H1 (cell line): ENCODE data around the gene PRPF6. TPM values are rescaled to one million over a fixed set of nuclear protein-coding genes. Genes with fewer than 3 reads are reported as not detected.

Experiments
- CTCF ChIA-PET: fragments of 300-600 bp; sonication (Branson Sonifier 250); formaldehyde crosslinking; loops from one replicate; lab custom pipeline; 2021; ENCODE audit not compliant: partially characterized antibody; lab: Charles Lee
- POLR2A ChIA-PET: fragments of 300-600 bp; sonication (Branson Sonifier 250); formaldehyde crosslinking; loops from one replicate; lab custom pipeline; 2021; ENCODE audit warnings: inconsistent platforms; ENCODE audit not compliant: partially characterized antibody; lab: Charles Lee
- DNase-seq, 2 experiments: peaks; one replicate each; pipeline versions ENCODE4 v3.0.0 to v3.0.0-alpha.2; 2010 to 2022; ENCODE audit warnings: low spot score in 2 of 2, low read depth in 1 of 2, mixed read lengths in 1 of 2
- FAIRE-seq: peaks from 2 replicates; lab custom pipeline; 2011; peaks lifted over from hg19 to GRCh38; lab: Jason Lieb, UNC
- H2AFZ ChIP-seq: 2 replicates; pipeline ENCODE4 v1.8.1; 2012; ENCODE audit warnings: low read length, inconsistent platforms
- H2AK5ac ChIP-seq: 2 replicates; pipeline ENCODE4 v1.6.1; 2013; ENCODE audit warnings: low read depth, low read length
- H2BK120ac ChIP-seq: replicated peaks from 2 replicates; pipeline ENCODE3; 2013; ENCODE audit warnings: low read depth, low read length, inconsistent platforms
- H2BK12ac ChIP-seq: 2 replicates; pipeline ENCODE4 v1.6.1; 2013; ENCODE audit warnings: low read depth, low read length
- H2BK15ac ChIP-seq: 2 replicates; pipeline ENCODE4 v1.6.1; 2013; ENCODE audit warnings: low read length
- H2BK20ac ChIP-seq: 2 replicates; pipeline ENCODE4 v1.6.1; 2013; ENCODE audit warnings: low read length
- H2BK5ac ChIP-seq: 2 replicates; pipeline ENCODE4 v1.6.1; 2013; ENCODE audit warnings: low read depth, low read length
- H3K14ac ChIP-seq: 2 replicates; pipeline ENCODE4 v1.6.1; 2013; ENCODE audit warnings: inconsistent platforms; ENCODE audit not compliant: insufficient read length
- H3K18ac ChIP-seq: 2 replicates; pipeline ENCODE4 v1.6.1; 2013; ENCODE audit warnings: low read length; ENCODE audit errors: extremely low read depth
- H3K23ac ChIP-seq: 2 replicates; pipeline ENCODE4 v1.6.1; 2013; ENCODE audit warnings: inconsistent platforms; ENCODE audit not compliant: insufficient read length
- H3K23me2 ChIP-seq: 2 replicates; pipeline ENCODE4 v1.6.1; 2013; ENCODE audit warnings: low read depth, low read length
- H3K27ac ChIP-seq: 2 replicates; pipeline ENCODE4 v1.6.1; 2011; ENCODE audit warnings: low read depth, low read length, inconsistent platforms
- H3K27me3 ChIP-seq, 4 experiments: replicated peaks in 1 of 4; 1 replicate in 1 of 4; 2 replicates in 3 of 4; pipeline versions ENCODE4 v1.6.1 to v1.8.1; 2011 to 2013; ENCODE audit warnings: low read length in 3 of 4, mild to moderate bottlenecking in 3 of 4, inconsistent platforms in 2 of 4, mixed read lengths in 2 of 4, moderate library complexity in 1 of 4; ENCODE audit not compliant: control insufficient read depth in 3 of 4, insufficient read depth in 3 of 4; ENCODE audit errors: extremely low read depth in 1 of 4
- H3K36me3 ChIP-seq, 4 experiments: 2 replicates each; pipeline versions ENCODE4 v1.6.1 to v1.8.1; 2011 to 2013; ENCODE audit warnings: mild to moderate bottlenecking in 4 of 4, low read length in 3 of 4, moderate library complexity in 2 of 4, control low read depth in 1 of 4, inconsistent platforms in 1 of 4; ENCODE audit not compliant: insufficient read depth in 4 of 4, control insufficient read depth in 2 of 4
- H3K4ac ChIP-seq: replicated peaks from 2 replicates; pipeline ENCODE3; 2013; ENCODE audit warnings: low read length, low read depth, mixed read lengths, inconsistent platforms; ENCODE audit not compliant: insufficient read length
- H3K4me1 ChIP-seq, 4 experiments: replicated peaks in 1 of 4; 1 replicate in 1 of 4; 2 replicates in 3 of 4; pipeline versions ENCODE4 v1.6.1 to v1.8.1; 2011 to 2013; ENCODE audit warnings: low read length in 3 of 4, inconsistent platforms in 2 of 4, mixed read lengths in 1 of 4; ENCODE audit not compliant: insufficient read depth in 4 of 4, control insufficient read depth in 3 of 4
- H3K4me2 ChIP-seq, 2 experiments: 2 replicates each; pipeline versions ENCODE4 v1.6.1 to v1.8.1; 2011 to 2013; ENCODE audit warnings: low read depth in 2 of 2, low read length in 2 of 2, control low read depth in 1 of 2, inconsistent platforms in 1 of 2, mild to moderate bottlenecking in 1 of 2; ENCODE audit not compliant: insufficient read depth in 1 of 2
- H3K4me3 ChIP-seq, 4 experiments: fragments of 200-600, 300-600 bp in 1 of 4; sonication (generic), shearing (Covaris generic), sonication (Bioruptor Twin) in 1 of 4; 2 replicates each; pipeline versions ENCODE4 v1.5.1 to v1.8.1; 2011 to 2016; ENCODE audit warnings: low read length in 4 of 4, low read depth in 3 of 4, control low read depth in 2 of 4, inconsistent platforms in 2 of 4, mild to moderate bottlenecking in 2 of 4, mixed read lengths in 1 of 4, moderate library complexity in 1 of 4; ENCODE audit not compliant: insufficient read depth in 2 of 4; ENCODE audit errors: extremely low read depth in 1 of 4
- H3K56ac ChIP-seq: replicated peaks from 2 replicates; pipeline ENCODE3; 2013; ENCODE audit warnings: low read depth, mild to moderate bottlenecking, mixed read lengths, low read length, inconsistent platforms; ENCODE audit not compliant: insufficient read length
- H3K79me1 ChIP-seq: 2 replicates; pipeline ENCODE4 v1.6.1; 2013; ENCODE audit warnings: low read depth, low read length, control low read depth
- H3K79me2 ChIP-seq, 2 experiments: 2 replicates each; pipeline versions ENCODE4 v1.6.1 to v1.8.1; 2012 to 2013; ENCODE audit warnings: low read length in 2 of 2, mild to moderate bottlenecking in 2 of 2, inconsistent platforms in 1 of 2; ENCODE audit not compliant: insufficient read depth in 2 of 2, control insufficient read depth in 1 of 2
- H3K9ac ChIP-seq, 4 experiments: replicated peaks in 1 of 4; 1 replicate in 1 of 4; 2 replicates in 3 of 4; pipeline versions ENCODE4 v1.6.1 to v1.8.1; 2011 to 2013; ENCODE audit warnings: low read depth in 3 of 4, low read length in 3 of 4, control low read depth in 2 of 4, mild to moderate bottlenecking in 2 of 4, moderate library complexity in 2 of 4, inconsistent platforms in 1 of 4; ENCODE audit errors: extremely low read depth in 1 of 4
- H3K9me3 ChIP-seq, 2 experiments: 2 replicates each; pipeline versions ENCODE4 v1.6.1 to v1.8.1; 2012 to 2013; ENCODE audit warnings: mild to moderate bottlenecking in 2 of 2, moderate library complexity in 2 of 2, control low read depth in 1 of 2, inconsistent platforms in 1 of 2, low read depth in 1 of 2, low read length in 1 of 2, mixed read lengths in 1 of 2; ENCODE audit not compliant: insufficient read depth in 2 of 2
- H4K20me1 ChIP-seq, 2 experiments: replicated peaks in 1 of 2; 2 replicates each; pipeline versions ENCODE3 to v1.8.1; 2011 to 2013; ENCODE audit warnings: inconsistent platforms in 2 of 2, low read length in 2 of 2, mild to moderate bottlenecking in 1 of 2; ENCODE audit not compliant: insufficient read depth in 2 of 2, control insufficient read depth in 1 of 2
- H4K5ac ChIP-seq: 2 replicates; pipeline ENCODE4 v1.6.1; 2013; ENCODE audit warnings: low read length, low read depth, mixed read lengths, inconsistent platforms; ENCODE audit not compliant: insufficient read length
- H4K8ac ChIP-seq: 2 replicates; pipeline ENCODE4 v1.8.0; 2013; ENCODE audit warnings: mild to moderate bottlenecking, moderate library complexity, low read length, inconsistent platforms; ENCODE audit not compliant: insufficient read depth; ENCODE audit errors: extremely low read depth
- H4K91ac ChIP-seq: replicated peaks from 2 replicates; pipeline ENCODE3; 2013; ENCODE audit warnings: low read length, mixed read lengths, inconsistent platforms; ENCODE audit not compliant: insufficient read length
- BCL11A ChIP-seq, 2 experiments: IDR thresholded peaks; one replicate each; pipeline ENCODE4 v1.6.1; 2011; ENCODE audit warnings: low read depth in 2 of 2, low read length in 2 of 2, mild to moderate bottlenecking in 2 of 2
- BRCA1 ChIP-seq: IDR thresholded peaks from 2 replicates; pipeline ENCODE4 v1.6.1; 2012; ENCODE audit warnings: low read depth, low read length, improper control_type of control experiment
- CHD1 ChIP-seq: IDR thresholded peaks from 2 replicates; pipeline ENCODE4 v1.6.1; 2012; ENCODE audit warnings: low read depth, low read length, improper control_type of control experiment
- FOSL1 ChIP-seq: IDR thresholded peaks from 2 replicates; pipeline ENCODE4 v1.6.1; 2011; ENCODE audit warnings: mild to moderate bottlenecking, low read depth, low read length, moderate library complexity; ENCODE audit not compliant: insufficient read depth
- HDAC6 ChIP-seq: IDR thresholded peaks from one replicate; pipeline ENCODE4 v1.7.1; 2012; ENCODE audit warnings: low read depth, mild to moderate bottlenecking, inconsistent platforms, low read length, moderate library complexity
- MAFK ChIP-seq: IDR thresholded peaks from 2 replicates; pipeline ENCODE4 v1.6.1; 2012; ENCODE audit warnings: low read depth, mild to moderate bottlenecking, improper control_type of control experiment, low read length
- TAF7 ChIP-seq: optimal IDR thresholded peaks from 2 replicates; pipeline ENCODE3; 2011; ENCODE audit warnings: low read depth, mild to moderate bottlenecking, inconsistent platforms, low read length, moderate library complexity, borderline replicate concordance
- TCF12 ChIP-seq: IDR thresholded peaks from 2 replicates; pipeline ENCODE4 v1.6.1; 2011; ENCODE audit warnings: low read depth, mild to moderate bottlenecking, low read length
- WGBS, 2 experiments: shearing (Covaris generic) in 1 of 2; methylation state at CpG; one replicate each; pipeline versions ENCODE4 v1.1.6 to v1.1.7; 2013 to 2015; ENCODE audit warnings: low lambda C conversion rate in 2 of 2, mixed read lengths in 2 of 2, inconsistent platforms in 1 of 2, low coverage in 1 of 2, missing lambda C conversion rate in 1 of 2; ENCODE audit not compliant: insufficient replicate concordance in 2 of 2, insufficient coverage in 1 of 2, insufficient read length in 1 of 2; ENCODE audit errors: extremely low coverage in 1 of 2, missing lambda C conversion rate in 1 of 2; 5-methylcytosine and 5-hydroxymethylcytosine counted together
- polyA plus RNA-seq, 7 experiments: library from polyadenylated mRNA; depleted of rRNA in 3 of 7; stranded (reverse) in 5 of 7; unstranded in 2 of 7; fragments of >200 nt in 5 of 7; fragments of 200-250 nt in 2 of 7; gene quantifications; 1 replicate in 5 of 7; 2 replicates in 1 of 7; 4 replicates in 1 of 7; pipeline versions ENCODE4 v1.2.1 to v1.2.3, GENCODE V29; 2011 to 2013; ENCODE audit warnings: missing spikeins in 2 of 7, mixed read lengths in 2 of 7
- total RNA-seq: library from RNA; stranded (reverse); fragmentation: NEBNext Ultra II Directional; extraction: Animal tissue kit (Norgen Biotek cat#: 25700); gene quantifications from 2 replicates; pipeline ENCODE4 v1.2.1, GENCODE V29; 2021

PRPF6 gene
- total and polyA plus RNA-seq, 2 of the 8 experiments (the other 6 are each of a cell fraction or from before 2014, with no cell fraction given): 27.9 to 76.9 TPM

DNA sequence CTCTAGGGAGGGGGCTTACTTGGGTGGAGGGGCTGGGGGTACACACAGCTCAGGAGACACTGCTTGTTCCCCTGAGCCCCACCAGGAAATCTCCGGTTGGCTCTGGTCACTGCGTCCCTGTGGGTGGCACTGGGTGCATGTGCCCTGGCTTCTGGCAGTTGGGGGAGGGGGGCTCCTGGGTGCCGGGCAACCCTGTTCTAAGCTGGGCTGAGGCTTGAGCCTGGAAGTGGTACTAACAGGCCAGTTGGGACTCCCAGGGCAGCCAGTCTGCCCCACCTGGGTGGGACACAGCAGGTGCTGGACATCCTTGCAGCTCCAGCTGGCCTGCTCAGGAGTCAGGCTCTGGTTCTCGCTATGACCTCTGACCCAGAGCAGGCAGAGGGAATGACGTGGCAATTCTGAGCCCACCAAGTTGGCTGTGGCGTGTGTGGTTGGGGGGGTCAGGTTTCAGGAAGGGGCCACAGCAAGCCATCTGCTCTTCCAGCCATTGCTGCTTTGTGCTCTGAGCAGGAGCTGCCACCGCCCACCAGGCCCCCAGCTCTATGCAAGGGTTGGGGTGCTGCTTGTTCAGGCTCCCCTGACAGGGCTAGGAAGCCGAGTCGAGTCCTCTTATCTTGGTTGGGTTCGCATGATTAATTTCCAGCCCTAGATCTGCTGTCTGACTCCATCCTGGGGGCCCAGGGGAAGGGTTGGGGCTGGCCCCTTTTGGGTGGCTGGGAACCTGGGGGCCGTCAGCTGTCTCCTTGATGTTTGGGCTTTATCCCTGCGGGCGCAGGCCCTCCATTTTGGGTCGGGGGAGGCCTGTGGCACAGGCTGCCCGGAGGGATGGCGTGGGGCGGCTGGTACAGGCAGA, 55.6 kb downstream of the PRPF6 start:
- TF ChIP-seq BCL11A (IDR thresholded peaks at IDR 0.05; ENCODE audit: low read depth in 2 of 2, low read length in 2 of 2): no peak
- no peak for TF ChIP-seq TAF7
- TF ChIP-seq BRCA1: no peak
- no peak for TF ChIP-seq MAFK
- no peak for TF ChIP-seq TCF12
- no peak for TF ChIP-seq CHD1
- TF ChIP-seq HDAC6: no peak
- no peak for TF ChIP-seq FOSL1
- H4K91ac ChIP-seq: peak overlapping the region; percentile 42
- 79% methylated on average over 12 of the region's 17 CpGs; no CpG with 5 or more reads in 1 of the 2 experiments for WGBS, 2 experiments

More for the DNA sequence above, 55.6 kb downstream of the PRPF6 start:
- no peak overlapping the region for H3K56ac ChIP-seq
- ChIA-PET CTCF (interaction anchor here (1.0 to 7.3 kb wide), 13 partner anchors 9 to 105 kb away, joined by 3 to 73 read pairs (median 3); partner anchors contain the start of genes LKAAEAR1, PRPF6 and TCEA2), POLR2A (interaction anchor here (1.0 to 1.9 kb wide), 8 partner anchors 9 to 54 kb away, joined by 3 to 8 read pairs (median 4); partner anchors contain the start of gene TCEA2)
- no peak for FAIRE-seq
- H3K9ac ChIP-seq: no peak overlapping the region
- peak overlapping the region in 1 of 2 experiments; percentile 14; a peak in 2 of 4 replicates for H3K4me2 ChIP-seq
- H2BK15ac ChIP-seq: no peak overlapping the region
- DNase-seq: no peak
- H3K36me3 ChIP-seq: peaks cover 4 to 11% (median 7%) of the 10 kb centered on the region in 4 experiments; a peak in 5 of 8 replicates
- 0 out of 2 replicates have a peak overlapping the region, but pooled peaks have one; percentile 60 for H2BK12ac ChIP-seq
- no peak overlapping the region for H3K4ac ChIP-seq
- peak overlapping the region; percentile 47 for H4K5ac ChIP-seq
- no peaks in the 10 kb centered on the region for H3K9me3 ChIP-seq
- no peaks in the 10 kb centered on the region for H3K79me2 ChIP-seq
- peak overlapping the region; percentile 39; the same call in 1 of the 2 replicates for H2AK5ac ChIP-seq
- peaks cover 0 to 19% (median 15%) of the 10 kb centered on the region in 4 experiments; a peak in 6 of 7 replicates for H3K4me1 ChIP-seq
- no peak overlapping the region for H3K14ac ChIP-seq
- no peak overlapping the region for H3K23ac ChIP-seq
- 0 out of 2 replicates have a peak overlapping the region, but pooled peaks have one; percentile 19 for H3K27ac ChIP-seq
- H4K8ac ChIP-seq: no peak overlapping the region
- peaks cover 12 to 41% (median 33%) of the 10 kb centered on the region in 4 experiments for H3K27me3 ChIP-seq
- H4K20me1 ChIP-seq: peaks cover 0 to 3% of the 10 kb centered on the region in 2 experiments
- no peak overlapping the region for H2AFZ ChIP-seq
- no peak overlapping the region for H2BK120ac ChIP-seq
- no peaks in the 10 kb centered on the region; the same call in 1 of the 2 replicates for H3K79me1 ChIP-seq
- peaks cover 3% of the 10 kb centered on the region; the same call in 1 of the 2 replicates for H3K23me2 ChIP-seq
- H3K18ac ChIP-seq: peak overlapping the region; percentile 83; the same call in 1 of the 2 replicates
- H2BK20ac ChIP-seq: peak overlapping the region; percentile 61; the same call in 1 of the 2 replicates
- H3K4me3 ChIP-seq: no peak overlapping the region
- H2BK5ac ChIP-seq: peak overlapping the region; percentile 84
